IMR-90 (cell line): ENCODE measurements around the gene CRIM1.

Experiments
- CTCF ChIP-seq: conservative IDR thresholded peaks from 2 replicates; pipeline ENCODE4 v1.5.1; 2012; ENCODE audit warnings: mild to moderate bottlenecking, low read depth, low read length, improper control_type of control experiment
- MAFK ChIP-seq: IDR thresholded peaks from 2 replicates; pipeline ENCODE4 v1.6.1; 2012; ENCODE audit warnings: low read depth, low read length, improper control_type of control experiment
- POLR2A ChIP-seq: IDR thresholded peaks from 2 replicates; pipeline ENCODE4 v1.6.1; 2012; ENCODE audit warnings: mild to moderate bottlenecking, low read depth, low read length
- RAD21 ChIP-seq: IDR thresholded peaks from 2 replicates; pipeline ENCODE4 v1.6.1; 2012; ENCODE audit warnings: low read length, improper control_type of control experiment
- RCOR1 ChIP-seq: IDR thresholded peaks from 2 replicates; pipeline ENCODE4 v1.6.1; 2012; ENCODE audit warnings: mild to moderate bottlenecking, low read length, improper control_type of control experiment; ENCODE audit not compliant: insufficient replicate concordance
- SMC3 ChIP-seq: fragments of 150-350 bp; IDR thresholded peaks from 2 replicates; pipeline ENCODE4 v1.6.1; 2016; ENCODE audit warnings: low read depth, mild to moderate bottlenecking, antibody characterized with exemption, low read length, moderate library complexity
- USF2 ChIP-seq: fragments of 150-350 bp; IDR thresholded peaks from 2 replicates; pipeline ENCODE4 v1.6.1; 2017; ENCODE audit warnings: mild to moderate bottlenecking, antibody characterized with exemption, low read length, low read depth

GRCh38 chr2:36539631-36540030 is 184.1 kb downstream of the CRIM1 start:
- TF ChIP-seq CTCF = no peak
- TF ChIP-seq MAFK = no peak
- no peak for TF ChIP-seq RAD21
- no peak for TF ChIP-seq POLR2A
- no peak for TF ChIP-seq USF2
- no peak for TF ChIP-seq RCOR1
- no peak for TF ChIP-seq SMC3
